ENCODE measurements around the gene LRRTM4. TPM values are rescaled to one million over a fixed set of nuclear protein-coding genes. Genes with fewer than 3 reads are reported as not detected.
"Not testable (repeated sequence)": the region's sequence is repeated elsewhere in the genome, so short reads cannot be mapped to it uniquely, and the experiment has no call there.

The LRRTM4 gene
- total RNA-seq, 1 experiment from 2014 or later = 0.23 TPM

GRCh38 chr2:77101796-77102452 lies 420.3 kb downstream of the LRRTM4 start:
- H3K9me3 ChIP-seq (ENCODE audit: control insufficient read depth, insufficient read depth, low read depth, low read length) = no peaks in the 10 kb centered on the region
- POLR2A ChIA-PET = no interaction called here
- no peak overlapping the region for H3K27ac ChIP-seq (ENCODE audit: low read length)
- DNase-seq (ENCODE audit: low read depth, low spot score) (no peak), ATAC-seq (no peak)
- in situ Hi-C loops (cut with HindIII; ENCODE audit: low pct_unique_long_range_greater_than_20kb, low sequenced_read_pairs) (no loop called here), intact Hi-C loops (cut with micrococcal nuclease; ENCODE audit: unreplicated experiment) (no loop called here)
- CTCF ChIA-PET = no interaction called here
- H3K27me3 ChIP-seq (ENCODE audit: control insufficient read depth, insufficient read depth, low read length) = no peaks in the 10 kb centered on the region
- H3K36me3 ChIP-seq (ENCODE audit: control insufficient read depth, insufficient read depth, low read length) = no peaks in the 10 kb centered on the region
- BruUV-seq (replicated peaks) = no TSS peak
- TF ChIP-seq SIN3A (IDR thresholded peaks at IDR 0.05; ENCODE audit: borderline replicate concordance, insufficient read depth, low read depth, low read length) = no peak
- no peak for TF ChIP-seq TCF7L2 (IDR thresholded peaks at IDR 0.05; ENCODE audit: low read depth, low read length)
- no peak for TF ChIP-seq POLR2AphosphoS5 (IDR thresholded peaks at IDR 0.05; ENCODE audit: low read depth, low read length)
- no peak for TF ChIP-seq CTCF (IDR thresholded peaks at IDR 0.05)
- no peak for TF ChIP-seq REST (IDR thresholded peaks at IDR 0.05; ENCODE audit: insufficient read depth in 1 of 2, low read depth in 2 of 2, low read length in 1 of 2)
- no peak overlapping the region for H3K4me3 ChIP-seq (ENCODE audit: low read depth in 2 of 2, low read length in 2 of 2)
- H3K4me1 ChIP-seq (ENCODE audit: control insufficient read depth, insufficient read depth, low read length) = no peaks in the 10 kb centered on the region

- DNase-seq (ENCODE audit: low read depth, low spot score) (no peak), ATAC-seq (no peak)
- Histone ChIP-seq H3K36me3 (ENCODE audit: control insufficient read depth, insufficient read depth, low read length) (no peaks in the 10 kb centered on the region), H3K27ac (ENCODE audit: low read length) (no peak overlapping the region), H3K4me3 (ENCODE audit: low read depth in 2 of 2, low read length in 2 of 2) (no peak overlapping the region), H3K27me3 (ENCODE audit: control insufficient read depth, insufficient read depth, low read length) (no peaks in the 10 kb centered on the region), H3K4me1 (ENCODE audit: control insufficient read depth, insufficient read depth, low read length) (no peaks in the 10 kb centered on the region), H3K9me3 (ENCODE audit: control insufficient read depth, insufficient read depth, low read depth, low read length) (no peaks in the 10 kb centered on the region)
- intact Hi-C loops (cut with micrococcal nuclease; ENCODE audit: unreplicated experiment) (no loop called here), in situ Hi-C loops (cut with HindIII; ENCODE audit: low pct_unique_long_range_greater_than_20kb, low sequenced_read_pairs) (no loop called here)
- TF ChIP-seq POLR2AphosphoS5 (IDR thresholded peaks at IDR 0.05; ENCODE audit: low read depth, low read length) (no peak), CTCF (IDR thresholded peaks at IDR 0.05) (no peak)
- POLR2A ChIA-PET = no interaction called here
- BruUV-seq (replicated peaks) = no TSS peak
- CTCF ChIA-PET = no interaction called here
These were observed 422.2 kb downstream of the LRRTM4 start for GRCh38 chr2:77099961-77100360.

GRCh38 chr2:77095525-77095924 lies 426.7 kb downstream of the LRRTM4 start:
- BruUV-seq (replicated peaks); POLR2A ChIA-PET; ATAC-seq; in situ Hi-C loops (cut with HindIII; ENCODE audit: low pct_unique_long_range_greater_than_20kb, low sequenced_read_pairs); H3K27me3 ChIP-seq (ENCODE audit: control insufficient read depth, insufficient read depth, low read length); H3K27ac ChIP-seq (ENCODE audit: low read length); CTCF ChIA-PET; DNase-seq (ENCODE audit: low read depth, low spot score); intact Hi-C loops (cut with micrococcal nuclease; ENCODE audit: unreplicated experiment); H3K36me3 ChIP-seq (ENCODE audit: control insufficient read depth, insufficient read depth, low read length); H3K4me3 ChIP-seq (ENCODE audit: low read depth in 2 of 2, low read length in 2 of 2); H3K9me3 ChIP-seq (ENCODE audit: control insufficient read depth, insufficient read depth, low read depth, low read length); H3K4me1 ChIP-seq (ENCODE audit: control insufficient read depth, insufficient read depth, low read length): not testable (repeated sequence)
